ENCODE measurements around the gene GMDS. TPM values are rescaled to one million over a fixed set of nuclear protein-coding genes. Genes with fewer than 3 reads are reported as not detected.

Gene GMDS
- total RNA-seq, 4 donors from 2014 or later = 8.7 to 23.1 (median 18.4) TPM

GRCh38 chr6:1591926-1592325 lies 653.5 kb downstream of the GMDS start:
- H3K4me3 ChIP-seq (ENCODE audit: low read depth, poor library complexity, severe bottlenecking) = no peak overlapping the region
- peak in 1 of 2 donors; percentile 64 for DNase-seq (ENCODE audit: low spot score in 2 of 2)
- 78 to 79% methylated on average over 6 of the region's 6 CpGs for WGBS, 2 donors
- TF ChIP-seq, protein P1, sequence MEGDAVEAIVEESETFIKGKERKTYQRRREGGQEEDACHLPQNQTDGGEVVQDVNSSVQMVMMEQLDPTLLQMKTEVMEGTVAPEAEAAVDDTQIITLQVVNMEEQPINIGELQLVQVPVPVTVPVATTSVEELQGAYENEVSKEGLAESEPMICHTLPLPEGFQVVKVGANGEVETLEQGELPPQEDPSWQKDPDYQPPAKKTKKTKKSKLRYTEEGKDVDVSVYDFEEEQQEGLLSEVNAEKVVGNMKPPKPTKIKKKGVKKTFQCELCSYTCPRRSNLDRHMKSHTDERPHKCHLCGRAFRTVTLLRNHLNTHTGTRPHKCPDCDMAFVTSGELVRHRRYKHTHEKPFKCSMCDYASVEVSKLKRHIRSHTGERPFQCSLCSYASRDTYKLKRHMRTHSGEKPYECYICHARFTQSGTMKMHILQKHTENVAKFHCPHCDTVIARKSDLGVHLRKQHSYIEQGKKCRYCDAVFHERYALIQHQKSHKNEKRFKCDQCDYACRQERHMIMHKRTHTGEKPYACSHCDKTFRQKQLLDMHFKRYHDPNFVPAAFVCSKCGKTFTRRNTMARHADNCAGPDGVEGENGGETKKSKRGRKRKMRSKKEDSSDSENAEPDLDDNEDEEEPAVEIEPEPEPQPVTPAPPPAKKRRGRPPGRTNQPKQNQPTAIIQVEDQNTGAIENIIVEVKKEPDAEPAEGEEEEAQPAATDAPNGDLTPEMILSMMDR (IDR thresholded peaks at IDR 0.05) = no peak
- TF ChIP-seq POLR2A (IDR thresholded peaks at IDR 0.05) = no peak
- intact Hi-C loops (cut with DNase I; ENCODE audit: low total_unique reads) = no loop called here

- TF ChIP-seq POLR2A (IDR thresholded peaks at IDR 0.05) = no peak
- TF ChIP-seq, protein P1 (IDR thresholded peaks at IDR 0.05) = no peak
- intact Hi-C loops (cut with DNase I; ENCODE audit: low total_unique reads) = no loop called here
- no peak for DNase-seq (ENCODE audit: low spot score in 2 of 2)
- 73 to 90% methylated on average over 5 of the region's 5 CpGs for WGBS, 2 donors
- H3K4me3 ChIP-seq (ENCODE audit: low read depth, poor library complexity, severe bottlenecking) = no peak overlapping the region
These were observed 654.2 kb downstream of the GMDS start for GRCh38 chr6:1591243-1591642.

DNA sequence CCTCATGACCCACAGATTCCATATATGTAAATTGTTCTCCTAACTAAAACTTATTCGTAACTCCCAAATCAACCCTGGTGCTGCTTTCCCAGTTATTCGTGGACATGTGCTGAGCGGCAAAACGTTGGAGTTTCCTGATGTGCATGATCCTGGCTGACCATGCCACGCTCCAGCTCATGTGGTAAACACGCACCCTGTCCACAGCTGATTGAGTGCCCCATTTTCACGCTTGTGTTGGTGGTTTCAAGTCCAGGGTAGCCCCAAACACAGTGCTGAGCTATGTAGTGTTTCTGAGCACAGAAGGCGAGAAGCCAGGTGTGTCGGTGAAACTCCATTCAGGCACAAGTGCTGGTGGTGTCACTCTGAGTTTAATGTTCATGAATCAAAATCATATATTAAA lies 654.8 kb downstream of the GMDS start:
- intact Hi-C loops (cut with DNase I; ENCODE audit: low total_unique reads) = no loop called here
- WGBS, 2 donors = 90 to 91% methylated on average over 9 of the region's 9 CpGs
- peak in 1 of 2 donors; percentile 78 for DNase-seq (ENCODE audit: low spot score in 2 of 2)
- H3K4me3 ChIP-seq (ENCODE audit: low read depth, poor library complexity, severe bottlenecking) = no peak overlapping the region
- TF ChIP-seq, protein P1 (IDR thresholded peaks at IDR 0.05) = no peak
- no peak for TF ChIP-seq POLR2A (IDR thresholded peaks at IDR 0.05)

DNA sequence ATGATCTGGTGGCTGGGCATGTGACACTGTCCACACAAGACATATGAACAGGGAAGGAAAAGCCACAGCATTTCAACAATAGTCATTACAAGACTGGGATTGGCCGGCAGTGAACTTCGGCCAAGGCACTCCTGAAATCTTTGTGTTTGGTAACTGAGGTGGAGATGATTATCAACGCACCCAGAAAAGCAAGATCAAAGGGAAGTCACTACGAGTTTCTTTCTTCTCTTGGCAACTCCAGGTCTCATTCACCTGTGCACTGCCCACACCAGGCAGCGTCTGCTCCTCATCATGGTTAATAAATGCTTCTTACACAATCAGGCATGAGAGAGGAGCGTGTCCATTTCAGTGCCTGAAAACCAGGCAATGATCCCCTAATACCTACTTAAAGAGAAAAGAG lies 656.2 kb downstream of the GMDS start:
- WGBS, 2 donors = 70 to 74% methylated on average over 6 of the region's 6 CpGs
- TF ChIP-seq, protein P1 (IDR thresholded peaks at IDR 0.05) = no peak
- TF ChIP-seq POLR2A (IDR thresholded peaks at IDR 0.05) = no peak
- H3K4me3 ChIP-seq (ENCODE audit: low read depth, poor library complexity, severe bottlenecking) = no peak overlapping the region
- intact Hi-C loops (cut with DNase I; ENCODE audit: low total_unique reads) = no loop called here
- DNase-seq (ENCODE audit: low spot score in 2 of 2) = no peak

- TF ChIP-seq, protein P1 (IDR thresholded peaks at IDR 0.05) = no peak
- no peak for TF ChIP-seq POLR2A (IDR thresholded peaks at IDR 0.05)
- DNase-seq (ENCODE audit: low spot score in 2 of 2) = peak in 1 of 2 donors; percentile 10
- 57 to 58% methylated on average over 12 of the region's 12 CpGs for WGBS, 2 donors
- H3K4me3 ChIP-seq (ENCODE audit: low read depth, poor library complexity, severe bottlenecking) = no peak overlapping the region
- intact Hi-C loops (cut with DNase I; ENCODE audit: low total_unique reads) = no loop called here
These were observed 657.4 kb downstream of the GMDS start for GRCh38 chr6:1587977-1588376.

- intact Hi-C loops (cut with DNase I; ENCODE audit: low total_unique reads) = no loop called here
- peak in 1 of 2 donors; percentile 84 for DNase-seq (ENCODE audit: low spot score in 2 of 2)
- 63 to 70% methylated on average over 7 of the region's 7 CpGs for WGBS, 2 donors
- TF ChIP-seq, protein P1 (IDR thresholded peaks at IDR 0.05) = no peak
- TF ChIP-seq POLR2A (IDR thresholded peaks at IDR 0.05) = no peak
- no peak overlapping the region for H3K4me3 ChIP-seq (ENCODE audit: low read depth, poor library complexity, severe bottlenecking)
These were observed 657.9 kb downstream of the GMDS start for GRCh38 chr6:1587546-1587945.
